ENCODE measurements around the gene TAOK2. TPM values are rescaled to one million over a fixed set of nuclear protein-coding genes. Genes with fewer than 3 reads are reported as not detected.

Gene TAOK2
- total RNA-seq, 4 donors from 2014 or later, result 15.9 to 31.0 (median 22.1) TPM

DNA sequence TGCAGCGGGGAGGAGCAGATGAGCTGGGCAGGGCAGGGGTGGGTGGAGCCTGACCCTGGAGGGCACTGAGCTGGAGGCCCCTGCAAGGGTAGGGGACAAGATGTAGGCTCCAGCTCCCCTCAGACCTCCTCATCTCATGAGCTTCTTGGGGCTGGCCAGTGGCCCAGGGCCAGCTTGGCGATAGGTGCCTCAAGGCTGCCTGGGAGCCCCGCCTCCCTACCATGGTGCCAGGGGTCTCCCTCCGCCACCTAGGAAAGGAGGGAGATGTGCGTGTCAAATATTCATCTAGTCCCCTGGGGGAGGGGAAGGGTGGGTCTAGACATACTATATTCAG, 17.9 kb downstream of the TAOK2 start:
- no peak for TF ChIP-seq POLR2A (IDR thresholded peaks at IDR 0.05)
- TF ChIP-seq, protein P1, sequence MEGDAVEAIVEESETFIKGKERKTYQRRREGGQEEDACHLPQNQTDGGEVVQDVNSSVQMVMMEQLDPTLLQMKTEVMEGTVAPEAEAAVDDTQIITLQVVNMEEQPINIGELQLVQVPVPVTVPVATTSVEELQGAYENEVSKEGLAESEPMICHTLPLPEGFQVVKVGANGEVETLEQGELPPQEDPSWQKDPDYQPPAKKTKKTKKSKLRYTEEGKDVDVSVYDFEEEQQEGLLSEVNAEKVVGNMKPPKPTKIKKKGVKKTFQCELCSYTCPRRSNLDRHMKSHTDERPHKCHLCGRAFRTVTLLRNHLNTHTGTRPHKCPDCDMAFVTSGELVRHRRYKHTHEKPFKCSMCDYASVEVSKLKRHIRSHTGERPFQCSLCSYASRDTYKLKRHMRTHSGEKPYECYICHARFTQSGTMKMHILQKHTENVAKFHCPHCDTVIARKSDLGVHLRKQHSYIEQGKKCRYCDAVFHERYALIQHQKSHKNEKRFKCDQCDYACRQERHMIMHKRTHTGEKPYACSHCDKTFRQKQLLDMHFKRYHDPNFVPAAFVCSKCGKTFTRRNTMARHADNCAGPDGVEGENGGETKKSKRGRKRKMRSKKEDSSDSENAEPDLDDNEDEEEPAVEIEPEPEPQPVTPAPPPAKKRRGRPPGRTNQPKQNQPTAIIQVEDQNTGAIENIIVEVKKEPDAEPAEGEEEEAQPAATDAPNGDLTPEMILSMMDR (IDR thresholded peaks at IDR 0.05 in 4 of 5, conservative IDR thresholded peaks at IDR 0.05 in 1 of 5), result no peak
- no peaks in the 10 kb centered on the region for H3K9me3 ChIP-seq
- no peaks in the 10 kb centered on the region for H3K27me3 ChIP-seq
- in situ Hi-C loops (cut with MboI; ENCODE audit: low sequenced_read_pairs in 4 of 4), result no loop called here
- intact Hi-C loops (cut with DNase I; ENCODE audit: low total_unique reads), result loop anchor here (10.0 kb wide), 1 partner anchor 543 kb away; the partner anchor contains the start of gene ZNF747
- H3K27ac ChIP-seq, result no peak overlapping the region
- H3K4me1 ChIP-seq, result peaks cover 11 to 16% of the 10 kb centered on the region in 2 donors
- DNase-seq (no peak), ATAC-seq (no peak)
- peaks cover 0 to 75% of the 10 kb centered on the region in 2 donors for H3K36me3 ChIP-seq
- no peak overlapping the region for H3K4me3 ChIP-seq

DNA sequence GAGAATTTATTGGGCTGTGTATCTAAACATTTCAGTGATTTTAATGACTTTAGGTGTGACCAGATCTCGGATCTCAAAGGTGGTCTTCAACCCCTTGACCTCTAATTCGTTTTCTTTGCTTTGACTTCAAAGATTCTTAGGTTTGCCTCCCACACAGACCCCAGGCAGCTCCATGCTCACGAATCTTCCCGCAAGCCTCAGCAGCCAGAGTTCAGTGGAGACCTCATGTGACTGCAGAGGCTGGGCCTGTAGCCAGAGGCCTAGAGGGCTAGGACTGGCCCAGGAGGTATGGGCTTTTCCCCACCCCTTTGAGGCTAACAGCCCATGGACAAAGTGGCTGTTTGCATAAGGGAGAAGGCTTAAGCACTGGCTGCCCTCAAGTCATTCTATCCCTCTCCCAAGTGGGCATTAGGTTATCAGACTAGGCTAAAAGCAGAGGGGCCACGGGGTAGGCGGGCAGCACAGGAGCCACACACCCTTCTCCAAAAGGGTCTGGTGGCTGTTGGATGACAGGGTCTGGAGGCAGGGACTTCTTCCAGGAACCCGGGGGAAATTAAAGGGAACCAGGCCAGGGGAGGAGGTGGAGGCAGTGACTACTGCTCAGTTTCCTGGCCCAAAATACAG, 18.8 kb downstream of the TAOK2 start:
- H3K27ac ChIP-seq, result no peak overlapping the region
- intact Hi-C loops (cut with DNase I; ENCODE audit: low total_unique reads) (loop anchor here (10.0 kb wide), 1 partner anchor 542 kb away; the partner anchor contains the start of gene ZNF747), in situ Hi-C loops (cut with MboI; ENCODE audit: low sequenced_read_pairs in 4 of 4) (no loop called here)
- TF ChIP-seq POLR2A (IDR thresholded peaks at IDR 0.05), result no peak
- TF ChIP-seq, protein P1 (IDR thresholded peaks at IDR 0.05 in 4 of 5, conservative IDR thresholded peaks at IDR 0.05 in 1 of 5), result no peak
- H3K9me3 ChIP-seq, result no peaks in the 10 kb centered on the region
- no peak overlapping the region for H3K4me3 ChIP-seq
- H3K4me1 ChIP-seq, result peaks cover 17 to 21% of the 10 kb centered on the region in 2 donors
- ATAC-seq (no peak), DNase-seq (no peak)
- H3K36me3 ChIP-seq, result peaks cover 0 to 72% of the 10 kb centered on the region in 2 donors
- no peaks in the 10 kb centered on the region for H3K27me3 ChIP-seq

DNA sequence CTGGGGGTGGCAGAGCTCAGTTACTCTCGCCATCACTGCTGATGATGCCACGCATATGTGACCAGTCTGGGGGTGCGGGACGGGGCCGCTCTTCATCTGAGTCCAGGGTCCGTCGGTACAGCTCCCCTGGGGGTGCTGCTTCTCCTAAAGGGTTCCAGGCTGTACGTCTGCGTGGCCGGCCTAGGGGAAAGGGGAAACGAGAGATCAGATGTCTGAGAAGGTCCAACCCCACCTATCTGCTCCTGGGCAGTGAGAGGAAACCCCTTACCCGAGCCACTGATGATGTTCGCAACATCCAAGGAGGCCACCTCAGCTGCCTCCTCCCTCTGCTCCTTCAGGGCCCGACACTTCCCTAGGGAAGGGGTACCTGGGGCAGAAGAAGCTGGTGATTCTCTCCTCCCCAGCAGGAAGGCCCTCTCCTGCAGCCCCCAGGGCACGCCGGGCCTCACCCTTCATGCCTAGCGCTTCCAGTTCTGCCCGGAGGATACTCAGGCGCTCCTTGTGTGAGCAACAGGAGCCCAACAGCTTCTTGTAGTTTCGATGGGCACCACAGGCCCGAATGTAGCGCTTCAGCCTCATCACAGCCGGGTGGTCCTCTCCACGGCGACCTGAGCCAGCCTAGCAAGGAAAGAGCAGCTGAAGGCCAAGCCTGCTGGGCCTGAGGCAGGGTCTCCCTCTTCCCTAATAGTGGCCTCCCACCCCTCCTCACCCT, 19.7 kb downstream of the TAOK2 start:
- H3K9me3 ChIP-seq, result no peaks in the 10 kb centered on the region
- ATAC-seq (no peak), DNase-seq (no peak)
- no peak for TF ChIP-seq POLR2A (IDR thresholded peaks at IDR 0.05)
- TF ChIP-seq, protein P1 (IDR thresholded peaks at IDR 0.05 in 4 of 5, conservative IDR thresholded peaks at IDR 0.05 in 1 of 5), result no peak
- H3K36me3 ChIP-seq, result peaks cover 0 to 72% of the 10 kb centered on the region in 2 donors
- H3K27ac ChIP-seq, result no peak overlapping the region
- no peaks in the 10 kb centered on the region for H3K27me3 ChIP-seq
- in situ Hi-C loops (cut with MboI; ENCODE audit: low sequenced_read_pairs in 4 of 4), result no loop called here
- intact Hi-C loops (cut with DNase I; ENCODE audit: low total_unique reads), result loop anchor here (10.0 kb wide), 1 partner anchor 541 kb away; the partner anchor contains the start of gene ZNF747
- H3K4me1 ChIP-seq, result peaks cover 17 to 21% of the 10 kb centered on the region in 2 donors
- H3K4me3 ChIP-seq, result no peak overlapping the region

- Histone ChIP-seq H3K27me3 (no peaks in the 10 kb centered on the region), H3K9me3 (no peaks in the 10 kb centered on the region), H3K4me1 (peaks cover 17 to 21% of the 10 kb centered on the region in 2 donors), H3K36me3 (peaks cover 0 to 67% of the 10 kb centered on the region in 2 donors), H3K4me3 (peak overlapping the region in 3 of 4 donors; percentile 79 to 100 (median 84)), H3K27ac (peak overlapping the region in 3 of 4 donors; percentile 95 to 100 (median 99))
- TF ChIP-seq, protein P1 (IDR thresholded peaks at IDR 0.05 in 4 of 5, conservative IDR thresholded peaks at IDR 0.05 in 1 of 5), result no peak
- DNase-seq, result no peak
- intact Hi-C loops (cut with DNase I; ENCODE audit: low total_unique reads), result loop anchor here (2.0 to 10.0 kb wide), 2 partner anchors 67 to 541 kb away; partner anchors contain the start of genes KCTD13 and ZNF747
- no peak for ATAC-seq
- in situ Hi-C loops (cut with MboI; ENCODE audit: low sequenced_read_pairs in 4 of 4), result no loop called here
These were observed 20.4 kb downstream of the TAOK2 start for GRCh38 chr16:29993903-29994599.

All from gastrocnemius medialis (tissue), 4 donors.